Gastrocnemius medialis (tissue), 4 donors: ENCODE results near the gene AKAP6.

ENCODE experiments used
- POLR2A ChIP-seq, 2 donors: fragments of 450-650 bp; IDR thresholded peaks; one replicate each; pipeline ENCODE4 v1.6.1; 2017; ENCODE audit warnings: antibody characterized with exemption in 2 of 2, mild to moderate bottlenecking in 2 of 2, moderate library complexity in 2 of 2
- TF ChIP-seq, protein P1 (sequence below), 5 experiments: fragments of 450-650 bp in 3 of 5; fragments of 200-600 bp in 2 of 5; sonication (generic) in 2 of 5; IDR thresholded peaks in 4 of 5; conservative IDR thresholded peaks in 1 of 5; 1 replicate in 4 of 5; 2 replicates in 1 of 5; pipeline ENCODE4 v1.5.1; 2016 to 2019; ENCODE audit warnings: antibody characterized with exemption in 5 of 5, mild to moderate bottlenecking in 3 of 5, moderate library complexity in 3 of 5

DNA sequence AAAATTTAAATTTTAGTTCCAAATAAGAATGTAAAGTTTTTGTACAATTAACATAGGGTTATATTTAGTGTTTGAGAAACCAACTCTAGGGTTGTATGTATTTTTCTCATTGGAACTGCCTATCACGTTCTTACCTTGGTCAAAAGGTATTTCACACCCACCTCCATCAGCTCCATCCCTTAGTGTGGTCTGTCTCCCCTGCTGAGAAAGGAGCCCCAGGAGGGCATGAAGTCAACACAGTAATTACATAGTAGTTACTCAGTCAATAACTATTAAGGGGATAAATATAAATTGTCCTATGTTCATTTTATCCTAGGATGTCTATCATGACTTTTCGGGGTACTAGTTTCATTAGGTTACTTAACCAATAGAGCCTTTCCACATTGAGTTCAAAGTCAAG is 106.3 kb downstream of the AKAP6 start:
- TF ChIP-seq, protein P1, sequence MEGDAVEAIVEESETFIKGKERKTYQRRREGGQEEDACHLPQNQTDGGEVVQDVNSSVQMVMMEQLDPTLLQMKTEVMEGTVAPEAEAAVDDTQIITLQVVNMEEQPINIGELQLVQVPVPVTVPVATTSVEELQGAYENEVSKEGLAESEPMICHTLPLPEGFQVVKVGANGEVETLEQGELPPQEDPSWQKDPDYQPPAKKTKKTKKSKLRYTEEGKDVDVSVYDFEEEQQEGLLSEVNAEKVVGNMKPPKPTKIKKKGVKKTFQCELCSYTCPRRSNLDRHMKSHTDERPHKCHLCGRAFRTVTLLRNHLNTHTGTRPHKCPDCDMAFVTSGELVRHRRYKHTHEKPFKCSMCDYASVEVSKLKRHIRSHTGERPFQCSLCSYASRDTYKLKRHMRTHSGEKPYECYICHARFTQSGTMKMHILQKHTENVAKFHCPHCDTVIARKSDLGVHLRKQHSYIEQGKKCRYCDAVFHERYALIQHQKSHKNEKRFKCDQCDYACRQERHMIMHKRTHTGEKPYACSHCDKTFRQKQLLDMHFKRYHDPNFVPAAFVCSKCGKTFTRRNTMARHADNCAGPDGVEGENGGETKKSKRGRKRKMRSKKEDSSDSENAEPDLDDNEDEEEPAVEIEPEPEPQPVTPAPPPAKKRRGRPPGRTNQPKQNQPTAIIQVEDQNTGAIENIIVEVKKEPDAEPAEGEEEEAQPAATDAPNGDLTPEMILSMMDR (IDR thresholded peaks at IDR 0.05 in 4 of 5, conservative IDR thresholded peaks at IDR 0.05 in 1 of 5) = no peak
- no peak for TF ChIP-seq POLR2A (IDR thresholded peaks at IDR 0.05)
